Putamen (tissue), 1 donor: ENCODE data around the gene CDH22.

Source experiments
- DNase-seq: peaks from one replicate; pipeline ENCODE4 v3.0.0-alpha.2; 2016; ENCODE audit warnings: low spot score

Gene CDH22

GRCh38 chr20:46139908-46140482 lies 168.3 kb downstream of the CDH22 start:
- no peak for DNase-seq

GRCh38 chr20:46139266-46139889 lies 168.9 kb downstream of the CDH22 start:
- no peak for DNase-seq

- no peak for DNase-seq
Measured at GRCh38 chr20:46137816-46138215, 170.5 kb downstream of the CDH22 start.

GRCh38 chr20:46135856-46136633 lies 172.3 kb downstream of the CDH22 start:
- no peak for DNase-seq

- DNase-seq: no peak
Measured at GRCh38 chr20:46134716-46135115, 173.6 kb downstream of the CDH22 start.

- no peak for DNase-seq
Measured at GRCh38 chr20:46133886-46134654, 174.2 kb downstream of the CDH22 start.

GRCh38 chr20:46132705-46133120 lies 175.6 kb downstream of the CDH22 start:
- DNase-seq: peak; percentile 51

GRCh38 chr20:46131396-46131795 lies 176.9 kb downstream of the CDH22 start:
- no peak for DNase-seq

GRCh38 chr20:46130534-46130933 lies 177.8 kb downstream of the CDH22 start:
- no peak for DNase-seq

GRCh38 chr20:46129955-46130481 lies 178.3 kb downstream of the CDH22 start:
- DNase-seq: peak; percentile 35

- DNase-seq: no peak
Measured at GRCh38 chr20:46128310-46129151, 179.8 kb downstream of the CDH22 start.

GRCh38 chr20:46127396-46128010 lies 180.8 kb downstream of the CDH22 start:
- DNase-seq: no peak

GRCh38 chr20:46126440-46127056 lies 181.8 kb downstream of the CDH22 start:
- no peak for DNase-seq
